ENCODE results near the gene SUSD1. TPM values are rescaled to one million over a fixed set of nuclear protein-coding genes. Genes with fewer than 3 reads are reported as not detected.

Gene SUSD1
- total RNA-seq, 1 donor from 2014 or later = 3.2 TPM

DNA sequence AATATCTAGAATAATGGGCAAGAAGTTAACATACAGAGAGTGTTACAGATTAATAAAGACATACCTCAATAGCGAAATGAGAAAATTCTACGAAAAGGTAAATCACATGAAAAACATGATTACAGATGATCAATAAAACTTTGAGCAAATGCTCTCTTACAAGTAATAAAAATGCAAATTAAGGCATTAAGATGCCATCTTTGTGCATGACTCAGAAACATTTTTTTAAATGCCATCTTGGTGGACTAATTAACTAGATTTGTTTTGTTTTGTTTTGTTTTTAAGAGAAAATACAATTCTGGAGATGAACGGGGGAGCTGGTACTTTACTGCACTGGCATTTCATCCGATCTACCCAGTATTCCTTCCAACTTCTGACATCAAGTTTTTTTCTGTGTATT lies 130.2 kb downstream of the SUSD1 start:
- ATAC-seq (no peak), DNase-seq (ENCODE audit: low spot score) (no peak)

- ATAC-seq = no peak
- DNase-seq (ENCODE audit: low spot score) = no peak
Observed at GRCh38 chr9:112044186-112044585, 130.9 kb downstream of the SUSD1 start.

DNA sequence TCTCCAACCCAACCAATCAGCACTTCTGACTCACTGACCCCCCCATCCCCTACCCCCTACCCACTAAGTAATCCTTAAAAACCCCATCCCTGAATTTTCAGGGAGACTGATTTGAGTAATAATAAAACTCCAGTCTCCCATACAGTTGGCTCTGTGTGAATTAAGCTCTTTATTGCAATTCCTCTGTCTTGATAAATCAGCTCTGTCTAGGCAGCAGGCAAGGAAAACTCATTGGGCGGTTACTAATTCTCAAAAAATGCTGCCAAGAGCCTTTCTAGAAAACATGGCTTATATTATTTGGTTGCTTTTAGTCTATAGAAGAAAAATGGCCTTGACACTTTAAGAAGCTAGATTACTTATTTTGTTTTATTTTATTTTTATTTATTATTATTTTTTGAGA lies 131.7 kb downstream of the SUSD1 start:
- ATAC-seq (no peak), DNase-seq (ENCODE audit: low spot score) (no peak)

GRCh38 chr9:112042769-112043168 lies 132.3 kb downstream of the SUSD1 start:
- ATAC-seq (no peak), DNase-seq (ENCODE audit: low spot score) (no peak)

DNA sequence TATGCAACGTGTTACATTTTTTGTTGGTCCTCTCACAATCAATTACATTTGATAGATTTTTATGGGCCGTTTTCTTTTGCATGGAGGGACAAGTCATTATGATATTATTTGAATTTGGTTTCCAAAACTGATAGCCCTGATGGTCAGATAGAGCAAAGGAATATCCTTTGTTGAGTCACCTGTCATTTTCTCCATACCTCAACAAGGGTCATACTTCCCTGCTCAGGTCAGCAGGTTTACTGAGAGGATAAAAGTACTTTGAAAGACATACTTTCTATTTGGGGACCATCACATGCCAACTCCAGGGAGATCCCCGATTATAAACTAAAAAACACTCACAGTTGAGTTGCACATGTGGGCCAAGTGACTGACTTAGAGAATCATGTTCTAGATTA lies 132.9 kb downstream of the SUSD1 start:
- DNase-seq (ENCODE audit: low spot score) (no peak), ATAC-seq (no peak)

DNA sequence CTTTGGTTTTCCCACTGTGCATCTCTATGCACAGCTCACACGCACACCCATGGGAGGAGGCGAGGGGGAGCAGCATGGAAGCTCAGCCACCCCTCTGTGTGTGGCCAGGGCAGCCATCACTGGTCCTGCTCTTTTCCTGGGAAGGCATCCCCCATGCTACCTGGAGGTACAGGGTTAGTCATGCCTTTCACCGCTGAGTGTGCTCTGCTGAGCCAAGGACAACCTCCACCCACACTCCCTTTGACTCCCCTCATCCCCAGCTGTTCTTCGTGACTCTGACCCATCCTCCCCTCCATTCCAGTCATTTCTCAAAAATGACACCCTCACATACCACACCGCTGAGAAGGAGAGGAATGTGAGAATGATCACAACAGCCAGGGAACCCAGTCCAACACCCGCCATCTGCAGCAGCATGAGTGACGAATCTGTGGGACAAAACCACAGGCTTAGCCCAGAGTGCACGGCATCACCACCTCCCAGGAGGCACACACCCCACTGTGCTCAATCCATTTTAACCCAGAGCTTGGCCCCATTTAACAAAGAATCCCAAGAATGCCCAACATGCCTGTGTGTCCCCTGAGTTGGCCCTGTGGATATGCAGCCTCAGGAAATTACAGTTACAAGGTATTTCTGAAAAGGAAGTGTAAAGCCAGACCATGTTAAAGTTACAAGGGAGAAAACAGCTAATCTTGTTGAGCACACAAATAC lies 133.4 kb downstream of the SUSD1 start:
- no peak for ATAC-seq
- no peak for DNase-seq (ENCODE audit: low spot score)

GRCh38 chr9:112041199-112041535 lies 133.9 kb downstream of the SUSD1 start:
- DNase-seq (ENCODE audit: low spot score) (no peak), ATAC-seq (no peak)

GRCh38 chr9:112038017-112038408 lies 137.1 kb downstream of the SUSD1 start:
- no peak for ATAC-seq
- DNase-seq (ENCODE audit: low spot score) = no peak

DNA sequence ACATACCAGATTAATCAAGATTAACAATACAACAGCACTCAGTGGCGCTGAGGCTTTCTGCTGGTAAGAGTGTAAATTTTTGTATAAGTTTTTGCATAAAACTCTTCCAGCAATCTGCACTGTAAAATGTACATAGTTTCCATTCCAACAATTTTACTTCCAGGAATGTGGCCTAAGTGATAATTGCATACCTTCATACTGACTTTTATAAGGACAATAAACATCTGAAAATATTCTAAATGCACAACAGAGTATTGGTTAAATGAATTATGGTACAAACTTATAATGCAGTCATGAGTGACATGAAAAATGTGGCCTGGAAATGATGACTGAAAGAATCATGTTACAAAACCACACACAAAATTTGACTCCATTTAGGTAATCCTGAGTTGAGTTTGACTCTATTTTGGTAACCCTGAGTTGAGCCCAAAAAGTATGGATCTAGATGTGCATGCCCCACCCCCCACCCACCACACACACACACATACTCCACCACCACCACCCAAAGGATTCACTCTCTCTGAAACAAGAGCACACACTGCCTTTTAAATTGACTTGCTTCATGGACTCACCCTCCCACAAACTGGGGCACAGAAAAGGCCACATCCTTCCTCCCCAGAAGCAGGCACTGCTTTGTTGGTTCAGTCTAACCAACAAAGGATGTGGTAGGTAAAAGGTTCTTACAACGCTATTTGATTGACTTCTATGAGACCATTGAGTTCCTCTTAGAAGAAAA lies 137.6 kb downstream of the SUSD1 start:
- ATAC-seq (no peak), DNase-seq (ENCODE audit: low spot score) (no peak)

- DNase-seq (ENCODE audit: low spot score) = no peak
- ATAC-seq = peak; percentile 18
Observed at GRCh38 chr9:112035166-112035826, 139.8 kb downstream of the SUSD1 start.

- peak; percentile 27 for ATAC-seq
Observed at GRCh38 chr9:112034216-112034611, 140.9 kb downstream of the SUSD1 start.

DNA sequence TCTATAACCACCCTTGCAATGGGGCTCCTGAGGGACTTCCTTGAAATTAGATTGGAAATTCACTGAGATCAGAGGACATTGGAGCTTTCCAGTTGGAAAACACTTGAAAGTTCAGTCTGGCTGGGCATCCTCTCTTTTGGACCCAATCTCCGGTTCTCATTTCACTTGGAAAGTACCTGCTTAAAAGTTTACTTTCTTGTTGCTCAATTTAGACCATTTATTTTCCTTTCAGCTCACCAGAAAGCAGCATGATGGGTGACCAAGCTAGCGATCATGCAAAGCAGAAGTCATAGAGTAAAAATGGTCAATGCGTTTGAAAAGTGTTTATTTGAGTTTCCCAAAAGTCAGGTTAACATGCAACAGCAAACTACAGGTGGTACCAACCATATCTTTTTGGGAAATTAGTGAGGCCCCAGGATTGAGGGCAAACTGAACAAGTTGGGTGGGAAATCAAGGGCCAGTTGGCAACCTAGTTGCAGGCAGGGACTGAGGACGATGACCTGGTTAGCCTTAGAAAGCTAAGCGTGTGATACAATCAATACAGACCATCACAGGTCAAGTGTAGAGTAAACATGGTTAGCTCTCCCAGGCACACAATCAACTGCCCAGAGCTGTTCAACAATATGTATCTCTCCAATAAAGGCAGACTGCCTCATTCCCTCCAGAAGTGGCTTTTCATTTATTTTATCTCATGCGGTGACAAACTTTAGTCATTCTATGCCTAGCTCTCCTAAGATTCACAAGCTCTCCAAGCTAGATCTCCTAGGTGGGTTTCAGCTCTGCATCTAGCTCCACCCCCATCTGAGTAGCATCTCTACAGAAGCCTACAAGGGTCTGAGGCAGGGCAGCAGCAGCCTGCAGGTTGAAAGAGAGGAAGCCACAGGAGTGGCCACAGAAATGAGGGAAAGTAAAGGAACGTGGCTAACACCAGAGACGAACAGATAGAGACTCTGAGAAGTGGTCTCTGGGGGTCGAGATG lies 141.6 kb downstream of the SUSD1 start:
- peak; percentile 95 for ATAC-seq
- DNase-seq (ENCODE audit: low spot score) = peak; percentile 76

More at GRCh38 chr9:112034216-112034611, 140.9 kb downstream of the SUSD1 start:
- no peak for DNase-seq (ENCODE audit: low spot score)

DNA sequence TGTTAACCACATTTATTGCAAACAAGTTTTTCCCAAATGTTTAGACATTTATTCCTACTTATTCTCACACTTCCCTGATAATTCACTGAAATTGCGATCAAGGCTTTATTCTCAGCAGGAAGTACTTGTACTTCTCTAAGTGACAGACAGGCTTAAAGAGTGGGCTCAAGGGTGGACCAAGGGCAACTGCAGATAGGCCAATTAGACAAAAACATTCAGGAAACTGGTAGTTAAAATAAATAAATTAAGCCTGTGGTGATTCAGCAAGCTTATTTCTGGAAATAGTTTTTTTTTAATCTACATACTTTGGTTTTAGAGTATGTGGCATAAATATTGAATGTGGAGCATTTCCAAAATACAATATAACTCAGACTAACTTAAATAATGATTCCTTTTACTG lies 142.4 kb downstream of the SUSD1 start:
- DNase-seq (ENCODE audit: low spot score) = no peak
- ATAC-seq = no peak

DNA sequence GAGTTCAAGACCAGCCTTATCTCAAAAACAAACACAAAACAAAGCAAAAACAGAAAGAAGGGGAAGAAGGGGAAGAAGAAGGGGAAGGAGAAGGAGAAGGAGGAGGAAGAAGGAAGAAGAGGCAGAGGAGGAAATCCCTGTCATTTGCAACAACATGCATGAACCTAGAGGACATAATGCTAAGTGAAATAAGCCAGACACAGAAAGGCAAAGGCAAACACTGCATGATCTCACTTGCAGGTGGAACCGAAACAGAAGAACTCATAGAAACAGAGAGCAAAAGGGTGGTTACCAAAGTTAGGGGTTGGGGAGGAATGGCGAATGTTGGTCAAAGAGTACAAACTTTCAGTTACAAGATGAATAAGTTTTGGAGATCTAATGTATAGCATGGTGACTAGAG lies 143.1 kb downstream of the SUSD1 start:
- no peak for ATAC-seq
- no peak for DNase-seq (ENCODE audit: low spot score)

DNA sequence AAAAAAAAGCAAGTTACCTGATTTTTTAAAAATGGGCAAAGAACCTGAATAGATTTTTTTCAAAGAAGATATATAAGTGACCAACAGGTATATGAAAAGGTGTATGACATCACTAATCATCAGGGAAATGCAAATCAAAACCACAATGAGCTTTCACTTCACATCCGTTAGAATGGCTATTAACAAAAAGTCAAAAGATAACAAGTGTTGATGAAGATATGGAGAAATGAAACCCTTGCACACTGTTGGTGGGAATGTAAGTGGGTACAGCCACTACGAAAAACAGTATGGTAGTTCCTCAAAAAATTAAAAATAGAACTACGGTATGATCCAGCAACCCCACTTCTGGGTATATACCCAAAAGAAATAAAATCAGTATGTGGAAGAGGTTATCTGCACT lies 143.7 kb downstream of the SUSD1 start:
- DNase-seq (ENCODE audit: low spot score) = no peak
- no peak for ATAC-seq

DNA sequence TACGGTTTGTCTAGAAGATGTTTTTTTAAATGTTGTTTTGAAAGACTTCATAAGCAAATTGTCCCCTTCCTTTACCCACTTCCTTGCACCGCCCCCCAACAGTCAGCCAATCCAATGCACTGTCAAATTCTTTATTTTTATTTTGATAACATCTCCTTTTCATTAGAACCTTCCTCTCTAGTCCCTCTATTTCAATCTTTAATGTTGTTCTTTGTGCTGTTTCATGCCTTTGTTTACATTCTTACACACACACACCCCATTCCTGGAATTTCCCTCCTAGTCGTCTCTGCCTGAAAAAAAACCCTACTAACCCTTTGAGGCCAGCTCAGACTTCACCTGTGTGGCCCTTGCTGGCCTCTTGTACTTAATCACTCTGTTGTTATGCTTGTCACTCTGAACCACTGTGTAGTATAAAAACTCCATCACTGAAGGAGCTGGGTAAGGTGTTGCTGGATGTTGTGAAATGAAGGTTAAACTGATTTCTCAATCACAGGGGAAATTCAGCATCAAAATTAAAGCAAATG lies 145.1 kb downstream of the SUSD1 start:
- DNase-seq (ENCODE audit: low spot score) (no peak), ATAC-seq (no peak)

DNA sequence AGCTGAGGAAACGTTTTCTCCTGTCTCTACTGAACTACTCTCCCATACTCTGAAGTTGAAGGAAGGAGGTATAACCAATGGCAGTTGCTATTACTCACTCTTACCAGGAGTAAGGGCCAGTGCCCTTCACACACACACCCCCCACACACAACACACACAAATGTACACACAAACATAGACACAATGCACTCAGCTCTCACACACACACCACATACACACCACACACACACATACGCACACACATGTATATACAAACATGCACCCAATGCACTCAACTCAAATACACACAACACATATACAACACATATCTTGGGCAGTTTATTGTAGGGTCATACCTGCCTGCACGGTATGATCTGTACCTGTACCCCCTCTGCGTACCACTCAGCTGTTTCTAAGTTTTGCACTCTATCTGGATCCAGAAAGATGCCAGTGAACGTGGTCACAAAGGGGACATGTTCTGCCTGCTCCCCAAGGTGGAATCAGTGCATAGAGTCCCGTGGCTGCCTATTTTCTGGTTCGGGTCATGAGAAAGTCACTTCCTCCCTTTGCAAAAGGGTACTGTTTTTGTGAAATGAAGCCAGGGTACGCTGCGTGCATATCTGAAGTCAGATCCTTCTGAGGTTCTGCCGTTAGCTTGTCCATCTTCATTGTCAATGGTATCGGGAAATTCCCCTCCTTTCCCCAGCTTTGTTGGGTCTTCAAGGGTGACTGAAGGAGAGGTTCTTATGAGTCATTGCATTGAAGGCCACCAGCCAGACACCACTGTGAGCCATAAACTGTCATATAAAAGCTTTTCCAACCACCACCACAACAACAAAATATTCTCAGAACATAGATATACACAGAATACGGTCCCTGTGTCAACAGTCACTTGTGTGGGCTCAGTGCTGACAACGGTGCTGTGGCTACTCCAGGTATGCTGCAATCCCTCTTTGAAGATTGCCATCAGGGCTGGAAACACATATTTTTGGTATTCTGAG lies 146.6 kb downstream of the SUSD1 start:
- DNase-seq (ENCODE audit: low spot score) (no peak), ATAC-seq (no peak)

- no peak for DNase-seq (ENCODE audit: low spot score)
- ATAC-seq = peak; percentile 52
Observed at GRCh38 chr9:112025850-112026249, 149.2 kb downstream of the SUSD1 start.

- DNase-seq (ENCODE audit: low spot score) (no peak), ATAC-seq (no peak)
Observed at GRCh38 chr9:112021742-112022141, 153.4 kb downstream of the SUSD1 start.
